Cardiac fibroblast (primary cell): Measurements from ENCODE around the gene PKP4.

ENCODE experiments used
- DNase-seq, 2 donors: peaks; one replicate each; pipeline versions ENCODE4 v3.0.0 to v3.0.0-alpha.2; 2010; ENCODE audit warnings: low read depth in 2 of 2
- H3K4me3 ChIP-seq, 2 donors: replicated peaks in 1 of 2; 1 replicate in 1 of 2; 2 replicates in 1 of 2; pipeline ENCODE4 v1.5.1; 2011; ENCODE audit warnings: low read depth in 2 of 2, low read length in 2 of 2, mild to moderate bottlenecking in 2 of 2, moderate library complexity in 1 of 2
- TF ChIP-seq, protein P1 (sequence below): IDR thresholded peaks from one replicate; pipeline ENCODE4 v1.5.1; 2011; ENCODE audit warnings: low read depth, mild to moderate bottlenecking, low read length, inconsistent platforms

PKP4 gene

DNA sequence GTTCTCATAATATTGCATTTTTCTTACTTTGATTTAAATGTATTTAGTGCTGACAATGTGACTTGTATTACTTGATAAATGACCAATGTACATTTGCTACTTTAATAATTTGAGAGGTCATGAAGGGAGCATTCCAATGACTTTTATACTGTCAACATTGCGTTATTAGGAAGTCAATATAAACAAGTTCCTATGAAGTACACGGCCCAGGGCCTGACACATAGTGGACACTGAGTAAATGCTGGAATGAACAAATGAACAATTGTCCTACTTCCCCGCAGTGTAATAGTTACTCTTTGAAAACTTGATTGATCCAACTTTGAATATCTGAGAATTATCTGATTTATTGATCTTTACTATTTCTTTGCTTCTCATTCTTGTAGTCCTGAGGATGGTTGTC is 47.3 kb downstream of the PKP4 start:
- no peak for DNase-seq
- H3K4me3 ChIP-seq, result no peak overlapping the region
- TF ChIP-seq, protein P1, sequence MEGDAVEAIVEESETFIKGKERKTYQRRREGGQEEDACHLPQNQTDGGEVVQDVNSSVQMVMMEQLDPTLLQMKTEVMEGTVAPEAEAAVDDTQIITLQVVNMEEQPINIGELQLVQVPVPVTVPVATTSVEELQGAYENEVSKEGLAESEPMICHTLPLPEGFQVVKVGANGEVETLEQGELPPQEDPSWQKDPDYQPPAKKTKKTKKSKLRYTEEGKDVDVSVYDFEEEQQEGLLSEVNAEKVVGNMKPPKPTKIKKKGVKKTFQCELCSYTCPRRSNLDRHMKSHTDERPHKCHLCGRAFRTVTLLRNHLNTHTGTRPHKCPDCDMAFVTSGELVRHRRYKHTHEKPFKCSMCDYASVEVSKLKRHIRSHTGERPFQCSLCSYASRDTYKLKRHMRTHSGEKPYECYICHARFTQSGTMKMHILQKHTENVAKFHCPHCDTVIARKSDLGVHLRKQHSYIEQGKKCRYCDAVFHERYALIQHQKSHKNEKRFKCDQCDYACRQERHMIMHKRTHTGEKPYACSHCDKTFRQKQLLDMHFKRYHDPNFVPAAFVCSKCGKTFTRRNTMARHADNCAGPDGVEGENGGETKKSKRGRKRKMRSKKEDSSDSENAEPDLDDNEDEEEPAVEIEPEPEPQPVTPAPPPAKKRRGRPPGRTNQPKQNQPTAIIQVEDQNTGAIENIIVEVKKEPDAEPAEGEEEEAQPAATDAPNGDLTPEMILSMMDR, result no peak

DNA sequence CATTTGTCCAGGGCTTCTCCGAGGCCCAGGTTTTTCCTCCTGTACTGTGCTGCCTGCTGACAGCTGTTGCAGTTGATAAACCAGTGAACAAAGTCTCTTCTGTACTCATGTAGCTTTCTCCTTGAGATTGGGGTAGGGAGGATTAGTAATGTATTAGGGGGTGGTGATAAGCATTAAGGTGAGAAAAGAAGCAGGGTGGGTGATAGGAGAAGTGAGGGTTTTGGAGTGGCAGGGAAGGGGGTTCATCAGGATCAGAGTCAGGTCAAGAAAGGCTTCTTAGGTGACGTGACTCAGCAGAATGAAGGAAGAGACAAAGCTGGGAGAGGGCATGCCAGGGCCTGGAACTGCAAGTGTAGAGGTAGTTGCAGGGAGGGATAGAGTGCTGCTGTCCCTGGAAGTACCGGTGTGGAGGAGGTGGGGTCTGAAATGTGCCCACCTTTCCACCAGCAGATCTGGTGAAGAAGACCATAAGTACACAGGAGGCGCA is 48.7 kb downstream of the PKP4 start:
- H3K4me3 ChIP-seq, result no peak overlapping the region
- TF ChIP-seq, protein P1, result no peak
- no peak for DNase-seq

DNA sequence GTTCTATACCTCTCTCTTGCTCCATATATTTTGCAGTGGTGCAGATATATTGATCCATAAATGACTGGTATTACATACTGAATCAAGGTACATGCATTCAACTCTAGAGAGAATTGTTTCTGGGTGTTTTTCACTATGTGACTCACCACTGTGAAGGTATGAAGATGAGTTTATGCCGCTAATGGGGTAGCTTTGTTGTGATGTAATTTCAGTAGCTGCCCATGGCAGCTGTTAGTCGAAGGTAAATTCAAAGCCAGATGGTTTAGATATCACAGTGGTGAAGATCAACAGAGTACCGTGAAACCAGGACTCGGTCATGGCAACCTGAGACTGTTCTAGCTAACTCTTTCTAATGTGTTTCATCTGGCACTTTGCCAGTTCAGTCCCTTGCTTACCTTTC is 50.4 kb downstream of the PKP4 start:
- no peak overlapping the region for H3K4me3 ChIP-seq
- DNase-seq, result no peak
- TF ChIP-seq, protein P1, result no peak

DNA sequence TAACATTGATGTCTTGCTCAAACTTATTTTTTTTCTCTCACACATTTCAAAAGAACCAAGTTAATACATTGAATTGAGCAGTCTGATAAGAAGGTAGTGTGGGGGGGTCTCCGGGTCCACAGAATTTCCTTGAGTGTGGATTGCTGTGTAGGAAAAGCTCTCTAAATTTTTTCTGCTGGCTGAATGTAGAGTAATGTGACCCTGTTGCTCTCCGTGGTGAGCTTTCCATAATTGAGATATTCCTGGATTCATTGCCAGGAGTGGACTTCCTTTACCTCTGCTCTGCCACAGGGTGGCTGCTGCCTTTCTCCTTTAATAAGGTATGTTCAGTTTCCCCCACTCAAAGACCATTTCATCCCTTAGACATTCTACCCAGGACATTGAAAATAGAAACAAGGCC is 50.9 kb downstream of the PKP4 start:
- TF ChIP-seq, protein P1, result no peak
- no peak for DNase-seq
- no peak overlapping the region for H3K4me3 ChIP-seq

GRCh38 chr2:158509928-158510797 is 53.4 kb downstream of the PKP4 start:
- TF ChIP-seq, protein P1, result no peak
- H3K4me3 ChIP-seq, result no peak overlapping the region
- peak; percentile 17 to 31 for DNase-seq

DNA sequence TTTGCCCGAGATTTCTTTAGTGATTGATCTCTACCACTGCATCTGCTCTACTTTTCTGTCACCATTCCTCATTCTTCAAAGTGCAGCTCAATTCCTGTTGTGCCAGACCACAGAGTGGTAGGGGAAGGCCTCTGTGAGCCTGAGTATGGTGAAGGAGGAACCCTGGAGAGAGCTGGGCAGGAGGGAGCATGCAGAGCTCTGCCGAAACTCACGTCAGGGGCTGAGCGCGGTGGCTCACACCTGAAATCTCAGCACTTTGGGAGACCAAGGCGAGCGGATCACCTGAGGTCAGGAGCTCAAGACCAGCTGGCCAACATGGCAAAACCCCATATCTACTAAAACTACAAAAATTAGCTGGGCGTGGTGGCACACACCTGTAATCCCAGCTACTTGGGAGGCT is 54.1 kb downstream of the PKP4 start:
- TF ChIP-seq, protein P1, result no peak
- H3K4me3 ChIP-seq, result no peak overlapping the region
- no peak for DNase-seq

DNA sequence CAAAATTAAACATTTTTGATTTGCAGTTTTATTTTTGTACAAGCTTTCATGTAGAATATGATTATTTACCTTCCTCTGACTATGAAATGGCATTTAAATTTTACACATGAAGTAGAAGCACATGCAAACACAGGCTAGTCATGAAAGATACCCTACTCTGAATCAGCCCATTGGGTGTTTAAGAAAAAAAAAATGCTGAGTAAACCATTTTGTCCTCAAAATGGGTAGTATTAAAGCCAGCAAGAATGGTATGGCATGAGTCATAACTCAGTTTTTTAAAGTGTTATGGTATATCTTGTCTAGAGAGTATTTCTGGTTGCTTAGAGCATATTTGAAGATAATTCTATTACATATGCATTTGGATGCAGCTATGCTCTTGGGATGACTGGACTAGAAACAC is 55.0 kb downstream of the PKP4 start:
- no peak for DNase-seq
- TF ChIP-seq, protein P1, result no peak
- H3K4me3 ChIP-seq, result no peak overlapping the region
